ACC112 (cell line): ENCODE data around the gene IFT81.

ENCODE experiments used
- H2AFZ ChIP-seq: fragments of 200-600 bp; sonication (generic); one replicate; pipeline ENCODE4 v1.6.0; 2017; ENCODE audit warnings: antibody characterized with exemption, low read length; ENCODE audit not compliant: unreplicated experiment
- H3K27ac ChIP-seq: fragments of 200-600 bp; sonication (generic); 2 replicates; pipeline ENCODE4 v1.5.1; 2014; ENCODE audit warnings: low read depth, mild to moderate bottlenecking, antibody characterized with exemption, low read length, moderate library complexity
- H3K27me3 ChIP-seq: fragments of 200-600 bp; sonication (generic); 2 replicates; pipeline ENCODE4 v1.6.1; 2014; ENCODE audit warnings: mild to moderate bottlenecking, antibody characterized with exemption, low read length, moderate library complexity, mixed read lengths; ENCODE audit not compliant: insufficient read depth
- H3K36me3 ChIP-seq: fragments of 200-600 bp; sonication (generic); 2 replicates; pipeline ENCODE4 v1.6.1; 2016; ENCODE audit warnings: mild to moderate bottlenecking, antibody characterized with exemption, low read length, moderate library complexity, mixed read lengths; ENCODE audit not compliant: insufficient read depth
- H3K4me1 ChIP-seq: fragments of 200-600 bp; sonication (generic); one replicate; pipeline ENCODE4 v1.6.1; 2016; ENCODE audit warnings: low read length, mixed read lengths; ENCODE audit not compliant: insufficient read depth, unreplicated experiment, control insufficient read depth
- H3K4me3 ChIP-seq: fragments of 200-600 bp; sonication (generic); 2 replicates; pipeline ENCODE4 v1.5.1; 2014; ENCODE audit warnings: mild to moderate bottlenecking, low read depth, low read length
- H3K79me2 ChIP-seq: fragments of 200-600 bp; sonication (generic); one replicate; pipeline ENCODE4 v1.6.0; 2016; ENCODE audit warnings: low read length; ENCODE audit not compliant: control insufficient read depth, unreplicated experiment, insufficient read depth

IFT81 gene

GRCh38 chr12:110258466-110258865 lies 134.3 kb downstream of the IFT81 start:
- Histone ChIP-seq H3K4me3 (no peak overlapping the region), H3K79me2 (no peaks in the 10 kb centered on the region), H3K27ac (no peak overlapping the region), H2AFZ (no peak overlapping the region), H3K27me3 (no peaks in the 10 kb centered on the region), H3K4me1 (peaks cover 9% of the 10 kb centered on the region), H3K36me3 (no peaks in the 10 kb centered on the region)

DNA sequence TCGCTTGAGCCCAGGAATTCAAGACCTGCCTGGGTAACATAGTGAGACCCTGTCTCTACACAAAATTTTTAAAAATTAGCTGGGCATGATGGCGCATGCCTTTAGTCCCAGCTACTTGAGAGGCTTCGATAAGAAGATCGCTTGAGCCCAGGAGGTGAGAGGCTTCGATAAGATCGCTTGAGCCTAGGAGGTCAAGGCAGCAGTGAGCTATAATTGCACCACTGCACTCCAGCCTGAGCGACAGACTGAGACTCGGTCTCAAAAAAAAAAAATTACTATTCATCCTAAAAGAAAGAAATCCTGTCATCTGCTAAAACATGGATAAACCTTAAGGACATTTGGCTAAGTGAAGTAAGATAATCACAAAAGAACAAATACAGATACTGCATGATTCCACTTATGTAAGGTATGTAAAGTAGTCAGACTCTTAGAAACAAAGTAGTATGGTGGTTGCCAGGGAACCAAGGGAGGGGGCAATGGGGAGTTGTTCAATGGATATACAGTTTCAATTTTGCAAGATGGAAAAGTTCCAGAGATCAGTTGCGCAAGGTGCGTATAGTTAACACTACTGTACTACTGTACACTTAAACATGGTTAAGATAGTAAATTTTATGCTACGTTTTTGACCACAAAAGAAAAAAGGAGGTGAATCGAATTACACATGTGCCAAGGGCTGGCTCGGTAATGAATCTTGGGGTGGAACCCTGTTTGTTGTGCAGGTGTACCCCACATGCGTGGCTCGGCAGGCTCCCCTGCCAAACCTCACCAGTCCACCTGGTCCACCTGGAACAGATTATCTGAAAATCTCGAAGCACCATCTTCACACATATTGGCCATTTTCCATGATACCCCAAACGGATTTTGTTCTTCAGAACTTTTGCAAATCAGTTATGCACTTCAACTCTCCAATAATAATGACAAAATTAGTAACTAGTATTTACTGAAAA lies 138.6 kb downstream of the IFT81 start:
- Histone ChIP-seq H3K79me2 (no peaks in the 10 kb centered on the region), H3K36me3 (no peaks in the 10 kb centered on the region), H3K27ac (no peak overlapping the region), H2AFZ (no peak overlapping the region), H3K27me3 (no peaks in the 10 kb centered on the region), H3K4me3 (no peak overlapping the region), H3K4me1 (peaks cover 14% of the 10 kb centered on the region)

GRCh38 chr12:110266381-110266960 lies 142.3 kb downstream of the IFT81 start:
- Histone ChIP-seq H3K4me1 (peaks cover 37% of the 10 kb centered on the region), H3K36me3 (no peaks in the 10 kb centered on the region), H3K79me2 (no peaks in the 10 kb centered on the region), H2AFZ (no peak overlapping the region), H3K4me3 (no peak overlapping the region), H3K27me3 (no peaks in the 10 kb centered on the region), H3K27ac (peak overlapping the region; percentile 15; the same call in 1 of the 2 replicates)

GRCh38 chr12:110266980-110267620 lies 142.9 kb downstream of the IFT81 start:
- peak overlapping the region; percentile 15; the same call in 1 of the 2 replicates for H3K27ac ChIP-seq
- H2AFZ ChIP-seq, result peak overlapping the region; percentile 18
- H3K79me2 ChIP-seq, result no peaks in the 10 kb centered on the region
- H3K36me3 ChIP-seq, result no peaks in the 10 kb centered on the region
- peaks cover 37% of the 10 kb centered on the region for H3K4me1 ChIP-seq
- H3K4me3 ChIP-seq, result peak overlapping the region; percentile 20; the same call in 1 of the 2 replicates
- no peaks in the 10 kb centered on the region for H3K27me3 ChIP-seq
